Activated T-helper 1 cell treated with anti-CD3 and anti-CD28 coated beads, Interleukin-2, amount 50 U/mL, for 16 hours (primary cell): ENCODE data around the gene RASGRP2.

Experiments
- DNase-seq, 2 donors: peaks; one replicate each; pipeline ENCODE4 v3.0.0-alpha.2; 2020; ENCODE audit warnings: low read depth in 1 of 2, low spot score in 1 of 2

RASGRP2 gene

DNA sequence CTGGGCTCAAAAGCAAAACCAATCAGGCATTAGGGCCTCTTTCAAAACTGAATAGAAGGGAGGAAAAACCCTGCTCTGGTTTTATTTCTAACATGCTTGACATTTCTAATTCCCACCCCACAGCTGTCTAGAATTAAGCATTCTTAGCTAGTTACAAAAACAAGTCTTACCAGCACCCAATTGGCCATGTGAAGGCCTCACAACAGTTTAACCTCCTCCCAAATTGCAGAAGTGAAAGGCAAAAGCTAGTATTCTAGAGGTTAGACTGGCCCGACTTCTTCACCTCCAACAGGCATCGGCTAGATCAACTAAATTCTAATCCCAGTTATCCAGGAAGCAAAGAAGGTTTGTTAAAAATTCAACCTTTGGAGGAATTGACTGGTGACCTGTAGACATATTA lies 27.9 kb upstream of the RASGRP2 start:
- DNase-seq, result no peak

DNA sequence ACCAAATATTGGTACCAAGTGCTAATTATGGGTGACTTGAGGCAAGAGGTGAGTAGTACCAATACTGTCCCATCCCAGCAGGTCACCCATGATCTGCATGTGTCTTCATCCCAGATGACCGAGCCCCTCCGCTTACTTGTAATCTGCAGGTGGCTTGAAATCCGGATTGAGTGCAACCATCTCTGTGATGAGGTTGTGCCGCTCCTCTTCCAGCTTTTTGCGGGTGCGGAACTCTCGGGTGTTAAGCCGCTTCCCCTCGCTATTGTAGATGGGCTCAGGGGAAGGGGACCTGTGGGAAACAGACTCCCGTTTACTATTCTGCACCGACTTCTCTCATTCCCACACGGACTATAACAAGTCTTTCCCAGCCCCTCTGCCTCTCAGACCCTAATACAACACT lies 26.2 kb upstream of the RASGRP2 start:
- no peak for DNase-seq

DNA sequence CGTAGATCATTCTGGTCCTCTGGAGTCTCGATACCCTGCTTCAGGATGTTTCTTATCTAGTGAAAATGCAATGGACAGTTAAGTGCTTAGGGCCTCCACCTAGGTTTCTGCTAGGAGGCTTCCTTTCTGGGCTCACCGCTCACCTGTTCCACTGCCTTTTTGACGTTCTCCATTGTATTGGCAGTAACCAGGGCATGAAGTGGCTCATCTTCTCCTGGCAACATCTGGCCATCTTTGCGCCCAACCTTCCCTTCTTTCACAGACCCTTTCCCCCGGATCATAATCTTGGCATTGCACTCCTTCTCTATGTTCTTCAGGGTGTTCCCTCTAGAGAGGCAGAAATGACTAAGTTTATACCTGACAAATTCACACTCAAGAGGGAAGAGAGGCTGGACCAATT lies 25.3 kb upstream of the RASGRP2 start:
- no peak for DNase-seq

GRCh38 chr11:64768300-64768694 lies 24.4 kb upstream of the RASGRP2 start:
- DNase-seq, result no peak

- DNase-seq, result peak; percentile 66 to 74
Observed at GRCh38 chr11:64767344-64768299, 23.7 kb upstream of the RASGRP2 start.

DNA sequence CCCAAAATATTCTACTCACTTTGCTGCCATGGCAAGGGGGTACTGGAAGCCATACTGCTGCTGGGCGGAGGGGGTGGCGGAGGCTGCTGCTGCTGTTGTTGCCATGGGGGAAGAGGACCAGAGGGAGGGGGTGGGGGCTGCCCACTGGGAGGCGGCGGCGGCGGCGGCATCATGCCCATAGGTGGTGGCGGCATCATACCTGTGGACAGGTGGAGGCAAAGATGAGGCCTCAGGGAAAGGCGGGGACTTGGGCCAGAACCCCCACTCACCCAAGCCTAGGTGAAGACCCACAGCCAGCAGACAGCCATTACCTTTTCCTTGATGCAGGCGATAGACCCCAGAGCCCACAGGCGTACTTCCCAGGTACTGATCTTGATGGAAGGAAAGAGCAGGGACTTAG lies 22.9 kb upstream of the RASGRP2 start:
- DNase-seq, result no peak

DNA sequence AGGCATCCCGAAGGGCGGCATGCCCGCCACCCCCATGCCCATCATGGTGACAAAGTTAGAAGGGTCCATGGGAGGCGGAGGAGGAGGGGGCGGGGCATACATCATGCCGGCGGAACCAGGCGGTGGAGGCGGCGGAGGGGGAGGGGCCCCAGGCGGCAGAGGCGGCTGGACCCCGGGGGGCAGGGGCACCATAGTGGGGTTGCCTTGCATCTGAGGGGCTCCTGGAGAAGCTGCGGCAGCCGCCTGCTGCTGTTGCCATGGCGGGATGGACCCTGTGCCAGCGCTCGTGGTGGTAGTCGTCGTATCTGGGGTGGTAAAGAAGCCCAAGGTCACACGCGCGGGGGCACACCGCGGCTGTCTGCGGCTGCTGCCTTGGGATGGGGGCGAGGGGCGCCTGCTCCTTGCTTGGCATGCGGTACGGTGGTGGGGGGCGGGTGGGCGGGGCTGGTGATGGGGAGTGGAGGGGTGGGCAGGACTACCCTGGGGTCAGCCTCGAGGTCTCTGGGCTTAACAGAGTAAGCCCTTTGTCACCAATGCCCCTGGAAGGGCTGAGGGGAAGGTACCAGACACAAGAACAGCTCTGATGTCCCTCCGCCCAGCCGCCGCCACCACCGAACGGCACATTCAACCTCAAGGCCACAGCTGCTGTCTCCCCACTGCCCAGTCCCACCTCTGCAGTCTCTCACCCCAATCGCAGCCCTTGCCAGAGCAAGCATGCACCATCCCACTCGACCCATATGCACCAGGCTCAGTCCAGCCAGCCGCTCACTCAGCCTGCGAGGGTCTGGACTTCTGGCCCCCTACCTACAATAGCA lies 22.1 kb upstream of the RASGRP2 start:
- no peak for DNase-seq

DNA sequence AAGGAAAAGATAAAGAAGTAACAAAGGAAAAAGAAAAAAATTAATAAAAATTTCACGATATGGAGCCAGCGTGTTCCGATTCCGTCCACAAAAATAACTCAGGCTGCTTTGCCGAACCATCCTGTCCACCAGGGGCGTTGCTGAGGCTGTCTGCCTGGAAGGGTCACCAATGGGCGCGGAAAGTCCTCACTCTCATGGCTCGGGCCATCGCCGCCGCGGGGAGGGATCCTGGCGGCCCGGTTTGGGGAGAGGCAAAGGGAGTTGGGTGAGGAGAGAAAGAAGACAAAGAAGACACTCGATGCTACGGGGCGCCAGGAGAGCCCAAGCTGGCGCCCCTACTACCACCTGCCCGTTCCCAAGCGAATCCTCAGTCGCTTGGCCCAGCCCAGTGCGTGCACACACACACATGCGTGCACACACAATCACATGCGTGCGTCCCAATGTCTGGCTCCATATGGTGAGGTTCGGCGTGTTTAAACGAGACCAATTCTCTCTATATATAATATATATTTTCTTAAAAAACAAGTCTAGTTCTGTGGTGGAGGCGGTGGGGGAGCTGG lies 21.4 kb upstream of the RASGRP2 start:
- no peak for DNase-seq

DNA sequence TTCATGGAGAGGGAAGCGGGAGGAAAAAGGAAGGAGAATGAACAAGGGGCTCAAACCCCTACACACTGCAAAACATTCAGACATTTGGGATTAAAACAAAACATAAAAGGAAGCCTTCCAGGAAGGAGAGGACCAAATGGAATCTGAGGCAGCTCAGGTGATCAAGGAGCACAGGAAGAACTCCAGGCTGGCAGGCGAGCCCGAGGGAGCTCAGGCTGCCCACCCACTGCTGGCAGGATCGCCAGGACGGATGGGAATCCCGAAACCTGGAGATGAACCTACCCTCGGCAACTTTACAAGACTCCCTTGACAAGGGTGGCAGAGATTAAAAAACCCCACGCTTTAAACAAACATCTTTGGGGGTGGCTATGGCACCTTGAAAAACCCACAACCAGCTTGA lies 20.8 kb upstream of the RASGRP2 start:
- DNase-seq, result no peak

GRCh38 chr11:64764040-64764611 lies 20.2 kb upstream of the RASGRP2 start:
- DNase-seq, result no peak

DNA sequence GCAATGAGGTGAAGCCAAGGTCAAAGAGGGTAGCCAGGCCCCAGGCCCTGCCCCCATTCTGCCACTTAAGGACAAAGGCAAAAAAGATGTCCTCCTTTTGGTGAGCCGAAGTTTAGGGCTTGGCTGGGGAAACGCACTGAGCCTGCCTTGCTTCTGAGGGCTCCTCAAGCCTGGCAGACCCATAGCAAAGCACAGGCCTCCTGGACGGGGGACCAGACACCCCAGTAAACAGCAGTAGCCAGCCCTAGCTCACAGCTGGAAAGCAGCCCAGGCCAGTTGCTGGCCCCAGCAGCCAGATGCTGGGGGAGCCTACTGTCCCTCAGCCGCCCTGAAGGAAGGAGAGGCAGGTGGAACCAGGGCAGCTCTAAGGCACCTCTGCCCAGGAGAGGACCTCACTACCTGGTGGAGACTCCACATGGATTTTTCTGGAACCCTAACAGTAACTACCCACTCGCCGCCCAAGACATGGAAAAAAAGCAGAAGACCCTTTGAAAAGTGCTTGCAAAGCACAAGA lies 19.6 kb upstream of the RASGRP2 start:
- DNase-seq, result no peak

DNA sequence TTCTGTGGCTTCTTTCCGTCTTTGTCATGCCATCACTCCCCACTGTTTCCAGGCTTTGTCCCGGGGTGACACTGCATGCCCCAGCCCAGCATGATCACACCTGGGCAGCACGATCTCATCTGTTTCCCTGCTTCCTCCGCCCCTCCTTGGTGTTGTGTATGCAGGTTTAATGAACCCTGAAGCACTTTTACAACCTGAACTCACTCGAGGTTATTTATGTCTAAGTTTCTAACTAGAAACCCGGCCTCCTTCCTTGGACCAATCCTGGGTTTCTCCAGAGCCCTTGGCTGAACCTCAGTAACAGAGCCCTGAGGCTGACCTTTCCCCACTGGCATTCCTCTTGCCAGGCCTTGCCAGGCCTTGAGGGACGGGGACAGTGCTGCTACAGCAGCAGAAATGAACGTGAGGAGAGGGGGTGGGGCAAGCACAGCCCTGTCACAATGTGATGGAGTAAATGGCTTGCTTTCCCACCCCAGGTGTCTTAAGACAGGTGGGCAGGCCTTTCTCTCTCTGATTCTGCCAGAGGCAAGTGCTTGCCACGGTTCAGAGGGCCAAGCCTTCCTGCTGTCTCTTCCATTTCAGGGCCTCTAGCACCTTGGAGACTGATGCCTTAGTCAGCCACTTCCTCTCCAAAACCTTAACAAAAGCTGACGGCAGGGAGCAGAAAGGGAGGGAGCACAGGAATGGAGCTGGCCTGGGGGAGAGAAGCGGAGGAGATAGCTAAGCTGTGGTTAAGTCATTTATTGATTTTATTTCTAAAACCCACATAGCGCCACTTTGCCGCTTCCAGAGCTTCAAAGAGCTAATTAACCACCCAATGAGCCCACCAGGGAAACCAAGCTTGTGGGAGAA lies 19.0 kb upstream of the RASGRP2 start:
- no peak for DNase-seq

DNA sequence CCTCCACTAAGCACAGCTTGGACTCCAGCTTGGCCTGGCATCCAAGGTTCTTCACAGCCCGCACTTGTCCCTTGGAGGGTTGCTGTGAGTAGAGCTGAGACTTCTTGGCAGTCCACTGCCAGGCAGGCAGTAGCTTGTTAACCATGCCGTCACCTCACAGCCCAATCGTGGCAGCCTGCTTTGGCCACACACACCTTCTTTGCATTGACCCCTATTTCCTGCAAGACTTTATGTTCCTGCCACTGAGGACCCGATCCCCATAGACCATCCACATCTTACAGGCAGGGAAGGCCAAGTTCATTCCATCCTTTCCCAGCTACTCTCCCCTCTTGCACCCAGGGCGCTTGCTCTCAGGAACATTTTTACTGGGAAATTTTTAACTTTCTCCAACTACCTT lies 18.3 kb upstream of the RASGRP2 start:
- DNase-seq, result no peak

DNA sequence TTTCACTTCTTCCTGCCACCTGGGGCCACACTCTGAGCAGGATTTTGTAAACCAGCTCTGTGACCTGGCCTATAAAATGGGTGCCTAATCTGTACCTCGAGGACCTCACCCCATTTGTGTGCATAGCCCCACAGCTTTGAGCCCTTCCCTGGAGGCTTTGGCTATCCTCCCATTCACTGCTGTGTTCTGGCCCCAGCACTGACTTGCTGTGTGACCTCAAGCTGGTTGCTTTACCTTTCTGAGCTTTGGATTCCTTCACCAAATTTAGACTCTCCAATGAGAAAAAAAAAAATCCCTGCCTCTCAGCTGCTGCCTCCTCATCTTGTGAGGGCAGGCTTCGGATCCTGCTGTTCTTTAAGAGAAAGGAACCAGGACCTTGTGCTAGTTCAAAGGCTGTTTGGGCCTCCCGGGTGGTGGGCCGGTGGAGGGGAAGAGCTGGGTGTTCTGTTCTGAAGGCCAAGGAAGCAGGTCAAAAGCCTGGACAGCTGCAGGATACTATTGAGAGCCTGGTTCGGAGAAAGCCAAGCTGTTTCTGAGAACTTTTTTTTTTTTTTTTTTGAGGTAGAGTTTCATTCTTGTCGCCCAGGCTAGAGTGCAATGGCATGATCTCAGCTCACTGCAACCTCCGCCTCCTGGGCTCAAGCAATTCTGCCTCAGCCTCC lies 16.9 kb upstream of the RASGRP2 start:
- DNase-seq, result no peak

- no peak for DNase-seq
Observed at GRCh38 chr11:64759722-64760719, 16.1 kb upstream of the RASGRP2 start, which contains the start of gene PYGM. PYGM (minus strand) TSS chr11:64759974; CDS start chr11:64759898, 76 bp downstream.

DNA sequence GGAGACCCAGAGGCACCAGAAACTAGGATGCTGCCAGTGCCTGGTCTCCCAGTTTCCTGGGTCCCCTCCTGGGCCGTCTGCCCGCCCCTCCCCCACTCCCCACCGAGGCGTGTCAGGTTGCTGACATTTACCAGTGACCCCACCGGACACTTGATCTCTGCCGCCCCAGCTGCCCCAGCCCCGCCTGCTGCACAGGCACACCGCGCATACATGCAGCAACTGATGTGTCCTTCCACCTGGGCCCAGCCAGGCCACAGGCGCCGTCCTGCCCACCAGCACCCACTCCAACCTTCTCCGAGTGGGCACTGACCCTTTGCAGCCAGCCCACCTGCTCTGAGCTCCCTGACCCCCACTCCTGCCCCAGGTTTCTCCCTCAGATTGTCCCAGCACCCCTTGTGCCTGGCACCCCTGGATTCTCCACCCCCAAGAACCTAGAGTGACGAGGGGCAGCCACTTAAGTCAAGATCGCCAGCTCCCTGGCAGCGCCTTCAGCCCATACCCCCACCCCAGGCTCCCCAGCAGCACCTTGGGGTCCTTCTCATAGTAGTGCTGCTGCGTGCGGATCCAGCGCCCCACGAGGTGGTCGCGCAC lies 15.3 kb upstream of the RASGRP2 start:
- DNase-seq, result no peak

DNA sequence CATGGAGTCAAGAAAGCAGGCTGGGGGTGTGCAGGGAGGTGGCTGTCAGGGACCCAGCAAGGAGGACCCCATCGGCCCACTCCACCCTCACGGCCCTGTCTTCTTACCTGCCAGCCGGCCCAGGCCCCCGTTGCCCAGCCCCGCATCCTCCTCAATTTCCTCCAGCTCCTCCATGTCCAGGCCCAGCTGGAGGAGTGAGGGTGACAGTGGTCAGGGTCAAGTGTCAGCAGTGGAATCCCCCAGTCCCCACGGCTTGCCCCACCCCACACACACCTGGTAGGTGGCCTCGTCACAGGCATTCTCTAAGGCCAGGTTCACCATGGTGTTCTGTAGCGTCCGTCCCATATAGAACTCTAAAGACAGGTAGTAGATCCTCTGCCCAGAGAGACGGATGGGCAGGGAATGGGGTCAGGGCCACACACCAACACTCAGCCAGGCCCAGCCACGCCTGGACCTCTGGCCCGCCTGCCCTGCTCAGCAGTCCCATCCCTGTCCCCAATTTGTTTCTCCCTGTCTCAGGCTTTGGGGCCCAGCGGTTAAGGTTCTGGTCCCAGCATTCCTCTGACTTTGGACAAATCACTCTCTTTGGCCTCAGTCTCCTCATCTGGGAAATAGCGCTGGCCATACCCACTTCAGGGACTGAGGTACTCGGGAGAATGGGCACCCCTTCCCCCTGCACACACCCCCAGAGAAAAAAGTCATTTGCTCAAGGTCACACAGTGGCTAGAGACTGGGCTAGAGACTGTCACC lies 14.6 kb upstream of the RASGRP2 start:
- DNase-seq, result no peak
